Measurements from ENCODE around the gene PAQR4.
A peak's percentile ranks its signal among the peaks of the same experiment; 100 is the strongest.

The PAQR4 gene

DNA sequence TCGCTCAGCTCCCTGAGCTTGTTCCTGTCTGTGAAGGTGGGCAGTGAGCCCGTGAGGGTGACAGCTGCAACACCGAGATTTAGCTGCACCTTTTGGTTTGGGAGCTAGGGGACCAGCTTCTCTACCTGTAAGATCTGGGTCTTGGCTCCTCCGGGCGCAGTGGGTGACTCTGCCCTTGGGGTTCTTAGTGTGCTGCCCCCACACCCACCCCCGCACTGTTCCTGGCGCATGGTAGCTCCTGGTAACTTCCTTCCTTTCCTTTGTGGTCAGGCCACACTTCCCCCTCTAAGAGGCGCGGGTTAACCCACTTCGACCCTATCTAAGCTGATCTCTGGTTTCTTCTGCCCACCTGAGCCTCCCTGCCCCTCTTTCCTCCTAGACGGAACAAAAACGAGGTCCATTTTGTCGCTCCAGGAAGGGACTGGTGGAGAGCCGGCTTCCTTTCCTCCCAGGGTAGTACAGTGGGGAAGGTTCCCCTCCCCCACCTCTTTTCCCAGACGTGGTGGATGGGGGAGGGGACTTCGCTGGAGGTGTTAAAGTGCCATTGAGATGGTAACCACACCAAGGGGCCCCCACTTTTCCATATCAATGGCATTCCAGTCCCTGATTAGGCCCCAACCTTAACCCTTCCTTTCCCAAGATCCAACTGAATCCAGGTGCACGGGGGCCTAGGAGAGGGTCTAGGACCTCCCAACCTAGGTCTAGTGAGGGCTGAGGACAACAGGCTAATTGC lies 39.0 kb downstream of the PAQR4 start:
- ATAC-seq (ENCODE audit: low read depth) (no peak), DNase-seq (ENCODE audit: low spot score) (no peak)
- H3K27ac ChIP-seq (ENCODE audit: poor library complexity, severe bottlenecking): no peak overlapping the region
- peaks cover 18% of the 10 kb centered on the region for H3K4me1 ChIP-seq (ENCODE audit: insufficient read depth, poor library complexity, severe bottlenecking)
- no peaks in the 10 kb centered on the region for H3K9me3 ChIP-seq (ENCODE audit: severe bottlenecking)
- TF ChIP-seq, protein P1, sequence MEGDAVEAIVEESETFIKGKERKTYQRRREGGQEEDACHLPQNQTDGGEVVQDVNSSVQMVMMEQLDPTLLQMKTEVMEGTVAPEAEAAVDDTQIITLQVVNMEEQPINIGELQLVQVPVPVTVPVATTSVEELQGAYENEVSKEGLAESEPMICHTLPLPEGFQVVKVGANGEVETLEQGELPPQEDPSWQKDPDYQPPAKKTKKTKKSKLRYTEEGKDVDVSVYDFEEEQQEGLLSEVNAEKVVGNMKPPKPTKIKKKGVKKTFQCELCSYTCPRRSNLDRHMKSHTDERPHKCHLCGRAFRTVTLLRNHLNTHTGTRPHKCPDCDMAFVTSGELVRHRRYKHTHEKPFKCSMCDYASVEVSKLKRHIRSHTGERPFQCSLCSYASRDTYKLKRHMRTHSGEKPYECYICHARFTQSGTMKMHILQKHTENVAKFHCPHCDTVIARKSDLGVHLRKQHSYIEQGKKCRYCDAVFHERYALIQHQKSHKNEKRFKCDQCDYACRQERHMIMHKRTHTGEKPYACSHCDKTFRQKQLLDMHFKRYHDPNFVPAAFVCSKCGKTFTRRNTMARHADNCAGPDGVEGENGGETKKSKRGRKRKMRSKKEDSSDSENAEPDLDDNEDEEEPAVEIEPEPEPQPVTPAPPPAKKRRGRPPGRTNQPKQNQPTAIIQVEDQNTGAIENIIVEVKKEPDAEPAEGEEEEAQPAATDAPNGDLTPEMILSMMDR (IDR thresholded peaks at IDR 0.05; ENCODE audit: poor library complexity, severe bottlenecking): no peak
- H3K27me3 ChIP-seq (ENCODE audit: insufficient read depth, poor library complexity, severe bottlenecking): no peaks in the 10 kb centered on the region
- H3K36me3 ChIP-seq (ENCODE audit: low read depth): no peaks in the 10 kb centered on the region
- H3K4me3 ChIP-seq (ENCODE audit: severe bottlenecking): no peak overlapping the region

DNA sequence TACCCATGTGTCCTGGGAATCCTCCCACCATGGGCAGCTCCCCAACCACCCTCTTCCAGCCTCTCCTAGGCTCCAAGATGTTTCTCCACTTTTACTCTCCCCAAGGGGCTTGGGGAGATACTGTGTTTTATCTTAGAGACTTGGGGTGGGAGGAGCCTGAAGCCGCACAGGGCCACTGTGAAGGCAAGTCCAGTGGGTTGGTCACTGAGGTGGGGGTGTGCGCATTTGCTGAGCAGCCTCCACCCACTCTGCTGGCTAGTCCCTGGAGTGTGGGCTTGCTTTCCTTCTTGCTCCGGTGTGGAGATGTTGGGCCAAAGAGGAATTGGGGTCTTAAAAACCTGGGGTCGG lies 39.5 kb downstream of the PAQR4 start:
- no peak for DNase-seq (ENCODE audit: low spot score)
- no peak for ATAC-seq (ENCODE audit: low read depth)
- Histone ChIP-seq H3K27me3 (ENCODE audit: insufficient read depth, poor library complexity, severe bottlenecking) (no peaks in the 10 kb centered on the region), H3K36me3 (ENCODE audit: low read depth) (no peaks in the 10 kb centered on the region), H3K4me3 (ENCODE audit: severe bottlenecking) (no peak overlapping the region), H3K4me1 (ENCODE audit: insufficient read depth, poor library complexity, severe bottlenecking) (peaks cover 20% of the 10 kb centered on the region), H3K27ac (ENCODE audit: poor library complexity, severe bottlenecking) (peak overlapping the region; percentile 65), H3K9me3 (ENCODE audit: severe bottlenecking) (no peaks in the 10 kb centered on the region)
- TF ChIP-seq, protein P1 (IDR thresholded peaks at IDR 0.05; ENCODE audit: poor library complexity, severe bottlenecking): no peak

DNA sequence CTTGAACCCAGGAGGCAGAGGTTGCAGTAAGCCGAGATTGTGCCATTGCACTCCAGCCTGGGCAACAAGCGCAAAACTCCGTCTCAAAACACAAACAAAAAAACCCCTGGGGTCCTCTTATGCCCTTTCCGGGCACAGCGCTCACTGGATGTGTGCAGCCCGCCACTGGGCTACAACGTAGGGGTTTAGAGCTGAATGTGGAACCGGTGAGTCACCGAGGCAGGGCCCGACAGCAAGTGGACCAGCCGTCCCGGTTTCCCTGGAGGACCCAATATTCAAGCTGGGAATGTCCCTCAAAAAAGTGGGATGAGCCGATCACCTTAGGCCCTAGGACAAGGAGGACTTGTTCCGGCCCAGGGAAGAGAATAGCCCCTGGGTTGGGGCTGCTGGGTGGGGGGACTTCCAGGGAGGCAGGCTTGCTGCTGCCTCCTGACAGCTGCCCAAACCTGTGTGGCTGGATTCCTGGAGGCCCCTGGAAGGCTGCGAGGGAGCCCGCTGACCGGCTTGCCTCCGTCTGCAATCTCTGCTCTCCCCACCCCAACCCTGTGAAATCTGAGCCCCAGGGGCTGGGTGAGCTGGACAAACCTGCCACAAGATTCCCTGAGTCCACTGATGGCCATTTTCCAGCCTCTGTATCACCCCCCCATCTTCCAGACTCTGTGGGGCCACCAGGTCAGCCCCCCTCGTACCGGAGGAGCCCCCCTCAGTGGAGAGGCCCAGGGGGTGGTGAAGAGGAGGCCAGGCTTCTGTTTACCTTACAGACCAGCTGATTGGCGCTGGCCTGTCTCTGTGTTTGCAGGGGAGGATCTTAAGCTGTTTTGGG lies 40.6 kb downstream of the PAQR4 start:
- peak overlapping the region; percentile 65 for H3K27ac ChIP-seq (ENCODE audit: poor library complexity, severe bottlenecking)
- peak; percentile 89 for DNase-seq (ENCODE audit: low spot score)

DNA sequence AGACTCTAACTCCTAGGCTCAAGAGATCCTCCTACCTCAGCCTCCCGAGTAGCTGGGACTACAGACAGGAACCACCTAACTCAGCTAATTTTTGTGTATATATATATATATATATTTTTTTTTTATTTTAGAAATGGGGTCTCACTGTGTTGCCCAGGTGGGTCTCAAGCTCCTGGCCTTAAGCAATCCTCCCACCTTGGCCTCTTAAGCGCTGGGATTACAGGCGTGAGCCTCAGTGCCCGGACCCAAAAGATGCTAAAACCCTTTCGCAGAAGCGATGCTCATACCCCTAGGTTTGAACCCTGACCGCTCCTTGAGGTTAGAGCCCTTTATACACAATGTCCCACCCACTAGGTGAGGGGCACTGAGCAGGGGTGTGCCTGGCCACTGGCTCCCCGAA lies 41.4 kb downstream of the PAQR4 start:
- Histone ChIP-seq H3K4me3 (ENCODE audit: severe bottlenecking) (no peak overlapping the region), H3K4me1 (ENCODE audit: insufficient read depth, poor library complexity, severe bottlenecking) (peaks cover 20% of the 10 kb centered on the region), H3K27me3 (ENCODE audit: insufficient read depth, poor library complexity, severe bottlenecking) (no peaks in the 10 kb centered on the region), H3K36me3 (ENCODE audit: low read depth) (no peaks in the 10 kb centered on the region), H3K27ac (ENCODE audit: poor library complexity, severe bottlenecking) (peak overlapping the region; percentile 65), H3K9me3 (ENCODE audit: severe bottlenecking) (no peaks in the 10 kb centered on the region)
- TF ChIP-seq, protein P1 (IDR thresholded peaks at IDR 0.05; ENCODE audit: poor library complexity, severe bottlenecking): no peak
- no peak for DNase-seq (ENCODE audit: low spot score)
- ATAC-seq (ENCODE audit: low read depth): no peak

More for the DNA sequence above, 40.6 kb downstream of the PAQR4 start:
- Histone ChIP-seq H3K36me3 (ENCODE audit: low read depth) (no peaks in the 10 kb centered on the region), H3K9me3 (ENCODE audit: severe bottlenecking) (no peaks in the 10 kb centered on the region), H3K27me3 (ENCODE audit: insufficient read depth, poor library complexity, severe bottlenecking) (no peaks in the 10 kb centered on the region), H3K4me3 (ENCODE audit: severe bottlenecking) (no peak overlapping the region), H3K4me1 (ENCODE audit: insufficient read depth, poor library complexity, severe bottlenecking) (peaks cover 20% of the 10 kb centered on the region)
- ATAC-seq (ENCODE audit: low read depth): peak; percentile 89
- TF ChIP-seq, protein P1 (IDR thresholded peaks at IDR 0.05; ENCODE audit: poor library complexity, severe bottlenecking): no peak
